ENCODE measurements around the gene HIPK4. TPM values are rescaled to one million over a fixed set of nuclear protein-coding genes. Genes with fewer than 3 reads are reported as not detected.

Gene HIPK4
- total RNA-seq, 1 experiment from 2014 or later = not detected

DNA sequence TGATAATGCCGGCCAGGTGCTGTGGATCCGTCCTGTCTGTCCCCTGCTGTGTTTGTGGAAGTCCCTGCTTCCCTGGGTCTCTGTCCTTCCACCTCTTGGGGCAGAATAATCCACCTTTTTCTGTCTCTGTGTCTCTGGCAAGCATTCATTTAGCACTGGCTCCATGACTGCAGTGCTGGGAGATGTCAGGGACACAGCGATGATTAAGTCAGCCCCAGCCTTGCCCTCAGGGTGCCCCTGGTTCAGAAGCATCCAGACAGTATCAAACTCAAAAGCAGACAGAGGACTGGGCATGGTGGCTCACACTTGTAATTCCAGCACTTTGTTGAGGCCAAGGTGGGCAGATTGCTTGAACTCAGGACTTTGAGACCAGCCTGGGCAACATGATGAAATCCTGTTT lies 1.5 kb downstream of the HIPK4 start:
- TF ChIP-seq EZH2phosphoT487 (IDR thresholded peaks at IDR 0.05; ENCODE audit: borderline replicate concordance, low read length) (no peak), CTCF (conservative IDR thresholded peaks at IDR 0.05; ENCODE audit: low read depth, low read length) (no peak), EZH2 (IDR thresholded peaks at IDR 0.05; ENCODE audit: low read length, unreplicated experiment) (no peak)
- H3K27ac ChIP-seq (ENCODE audit: low read length) = no peak overlapping the region
- intact Hi-C loops (cut with micrococcal nuclease) = no loop called here
- DNase-seq (no peak), ATAC-seq (no peak)
- POLR2A ChIA-PET (ENCODE audit: unreplicated experiment) = no interaction called here
- no peak overlapping the region for H2AFZ ChIP-seq (ENCODE audit: low read length)
- no peaks in the 10 kb centered on the region for H3K36me3 ChIP-seq (ENCODE audit: low read depth, low read length)
- H3K27me3 ChIP-seq (ENCODE audit: low read length) = no peaks in the 10 kb centered on the region
- BruUV-seq (replicated peaks) = no TSS peak
- H4K20me1 ChIP-seq (ENCODE audit: low read length) = no peaks in the 10 kb centered on the region
- no peak overlapping the region for H3K4me3 ChIP-seq (ENCODE audit: low read length)
- no peaks in the 10 kb centered on the region for H3K9me3 ChIP-seq (ENCODE audit: low read length)
- H3K79me2 ChIP-seq (ENCODE audit: low read length) = no peaks in the 10 kb centered on the region
- no peak overlapping the region for H3K9ac ChIP-seq (ENCODE audit: low read length)
- H3K4me2 ChIP-seq (ENCODE audit: low read length) = no peak overlapping the region
- H3K9me2 ChIP-seq (replicated peaks; ENCODE audit: low read length) = no peaks in the 10 kb centered on the region
- H3F3A ChIP-seq (ENCODE audit: low read length, unreplicated experiment) = no peaks in the 10 kb centered on the region
- H3K4me1 ChIP-seq (ENCODE audit: insufficient read depth, low read length) = peaks cover 10% of the 10 kb centered on the region; the same call in 1 of the 2 replicates
- CTCF ChIA-PET = no interaction called here

DNA sequence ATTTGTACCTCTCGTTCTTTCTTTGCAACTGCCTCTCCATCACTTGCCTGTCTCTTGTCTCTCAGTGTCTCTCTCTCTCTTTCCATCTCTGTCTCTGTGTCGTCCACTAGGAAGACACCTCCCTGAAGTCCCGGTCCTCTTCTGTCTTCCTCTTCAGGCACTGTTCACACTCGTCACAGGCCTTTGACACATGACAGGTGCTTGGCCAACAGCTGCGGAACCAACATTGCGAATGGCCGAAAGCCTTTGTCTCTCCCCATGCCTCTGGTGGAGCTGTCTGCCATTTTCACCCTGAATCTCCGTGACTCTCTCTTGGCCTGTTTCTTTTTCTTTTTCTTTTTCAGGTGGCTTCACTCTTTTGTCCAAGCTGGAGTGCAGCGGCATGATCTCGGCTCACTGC lies 2.8 kb downstream of the HIPK4 start:
- H3K36me3 ChIP-seq (ENCODE audit: low read depth, low read length) = no peaks in the 10 kb centered on the region
- H3K27me3 ChIP-seq (ENCODE audit: low read length) = no peaks in the 10 kb centered on the region
- H2AFZ ChIP-seq (ENCODE audit: low read length) = no peak overlapping the region
- no peak overlapping the region for H3K27ac ChIP-seq (ENCODE audit: low read length)
- H3K4me2 ChIP-seq (ENCODE audit: low read length) = no peak overlapping the region
- BruUV-seq (replicated peaks) = no TSS peak
- H4K20me1 ChIP-seq (ENCODE audit: low read length) = no peaks in the 10 kb centered on the region
- no peaks in the 10 kb centered on the region for H3K79me2 ChIP-seq (ENCODE audit: low read length)
- no peaks in the 10 kb centered on the region for H3K9me3 ChIP-seq (ENCODE audit: low read length)
- ChIA-PET POLR2A (ENCODE audit: unreplicated experiment) (no interaction called here), CTCF (no interaction called here)
- H3K4me1 ChIP-seq (ENCODE audit: insufficient read depth, low read length) = no peaks in the 10 kb centered on the region
- no peaks in the 10 kb centered on the region for H3F3A ChIP-seq (ENCODE audit: low read length, unreplicated experiment)
- H3K4me3 ChIP-seq (ENCODE audit: low read length) = no peak overlapping the region
- intact Hi-C loops (cut with micrococcal nuclease) = no loop called here
- ATAC-seq = no peak
- H3K9ac ChIP-seq (ENCODE audit: low read length) = no peak overlapping the region
- DNase-seq = no peak
- H3K9me2 ChIP-seq (replicated peaks; ENCODE audit: low read length) = no peaks in the 10 kb centered on the region
- TF ChIP-seq CTCF (conservative IDR thresholded peaks at IDR 0.05; ENCODE audit: low read depth, low read length) = no peak
- TF ChIP-seq EZH2 (IDR thresholded peaks at IDR 0.05; ENCODE audit: low read length, unreplicated experiment) = no peak
- TF ChIP-seq EZH2phosphoT487 (IDR thresholded peaks at IDR 0.05; ENCODE audit: borderline replicate concordance, low read length) = no peak

DNA sequence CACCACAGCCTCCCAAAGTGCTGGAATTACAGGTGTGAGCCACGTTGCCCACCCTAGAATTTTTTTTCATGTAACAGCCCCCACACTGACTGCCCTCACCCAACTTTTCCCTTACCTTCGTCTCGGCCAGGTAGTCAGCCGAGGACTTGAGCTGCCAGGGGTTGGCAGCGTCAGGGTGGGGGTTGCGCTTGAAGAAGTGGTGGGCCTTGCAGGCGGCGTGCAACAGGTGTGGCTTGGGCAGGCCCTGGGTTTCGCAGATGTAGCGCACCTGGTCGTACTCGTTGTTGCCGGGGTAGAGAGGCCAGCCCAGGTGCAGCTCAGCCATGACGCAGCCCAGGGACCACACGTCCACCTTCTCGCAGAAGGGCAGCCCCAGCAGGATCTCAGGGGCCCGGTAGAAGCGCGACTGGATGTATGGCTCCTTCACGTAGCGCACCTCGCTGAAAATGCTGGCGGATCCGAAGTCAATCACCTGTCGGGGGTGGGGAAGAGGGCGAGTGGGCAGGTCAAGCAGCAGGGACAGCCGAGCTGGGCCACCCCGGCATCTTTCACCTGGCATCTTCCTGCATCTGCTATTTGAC lies 6.2 kb downstream of the HIPK4 start:
- no peaks in the 10 kb centered on the region for H3K79me2 ChIP-seq (ENCODE audit: low read length)
- H2AFZ ChIP-seq (ENCODE audit: low read length) = no peak overlapping the region
- H3K9me2 ChIP-seq (replicated peaks; ENCODE audit: low read length) = no peaks in the 10 kb centered on the region
- H3F3A ChIP-seq (ENCODE audit: low read length, unreplicated experiment) = no peaks in the 10 kb centered on the region
- no peaks in the 10 kb centered on the region for H3K4me1 ChIP-seq (ENCODE audit: insufficient read depth, low read length)
- no peak overlapping the region for H3K4me2 ChIP-seq (ENCODE audit: low read length)
- no peak overlapping the region for H3K4me3 ChIP-seq (ENCODE audit: low read length)
- no peaks in the 10 kb centered on the region for H4K20me1 ChIP-seq (ENCODE audit: low read length)
- H3K36me3 ChIP-seq (ENCODE audit: low read depth, low read length) = no peaks in the 10 kb centered on the region
- POLR2A ChIA-PET (ENCODE audit: unreplicated experiment) = no interaction called here
- CTCF ChIA-PET = no interaction called here
- no peak for ATAC-seq
- no peak overlapping the region for H3K9ac ChIP-seq (ENCODE audit: low read length)
- H3K27me3 ChIP-seq (ENCODE audit: low read length) = no peaks in the 10 kb centered on the region
- H3K9me3 ChIP-seq (ENCODE audit: low read length) = no peaks in the 10 kb centered on the region
- H3K27ac ChIP-seq (ENCODE audit: low read length) = no peak overlapping the region
- no peak for DNase-seq
- BruUV-seq (replicated peaks) = no TSS peak
- TF ChIP-seq EZH2 (IDR thresholded peaks at IDR 0.05; ENCODE audit: low read length, unreplicated experiment) (no peak), CTCF (conservative IDR thresholded peaks at IDR 0.05; ENCODE audit: low read depth, low read length) (no peak), EZH2phosphoT487 (IDR thresholded peaks at IDR 0.05; ENCODE audit: borderline replicate concordance, low read length) (no peak)
- intact Hi-C loops (cut with micrococcal nuclease) = no loop called here

Measured in PC-3 (cell line).